Measurements from ENCODE around the gene KRTAP25-1. TPM values are rescaled to one million over a fixed set of nuclear protein-coding genes. Genes with fewer than 3 reads are reported as not detected.

Gene KRTAP25-1
- total and polyA plus RNA-seq, 10 of the 15 experiments (the other 5 are each of a cell fraction or from before 2014, with no cell fraction given), result not detected

GRCh38 chr21:30271611-30272010 is 17.7 kb downstream of the KRTAP25-1 start:
- ATAC-seq, result no peak
- Histone ChIP-seq H3K4me2 (ENCODE audit: control insufficient read depth, insufficient read depth) (no peak overlapping the region), H3K4me3 (no peak overlapping the region), H3K4me1 (ENCODE audit: control insufficient read depth, insufficient read depth, low read length) (no peaks in the 10 kb centered on the region), H2AFZ (ENCODE audit: control insufficient read depth, low read depth, low read length) (no peak overlapping the region), H3K9ac (ENCODE audit: control insufficient read depth, insufficient read depth, low read length) (no peak overlapping the region), H3K79me2 (ENCODE audit: control insufficient read depth, insufficient read depth, low read length) (no peaks in the 10 kb centered on the region), H3K9me3 (replicated peaks; ENCODE audit: control insufficient read depth, insufficient read depth, low read length) (no peaks in the 10 kb centered on the region), H3K36me3 (ENCODE audit: control insufficient read depth in 2 of 2, insufficient read depth in 2 of 2, low read length in 1 of 2) (no peaks in the 10 kb centered on the region), H3K27ac (ENCODE audit: control insufficient read depth, insufficient read depth) (no peak overlapping the region), H4K20me1 (ENCODE audit: control insufficient read depth, insufficient read depth) (no peaks in the 10 kb centered on the region), H3K27me3 (replicated peaks in 1 of 2; ENCODE audit: control insufficient read depth in 2 of 2, insufficient read depth in 2 of 2, low read length in 1 of 2) (no peaks in the 10 kb centered on the region)
- 47% methylated on average over 1 of the region's 1 CpG for WGBS (ENCODE audit: insufficient coverage, insufficient replicate concordance, low lambda C conversion rate, missing lambda C conversion rate)
- no peak for DNase-seq (ENCODE audit: low read depth, low spot score)
- TF ChIP-seq PML (IDR thresholded peaks at IDR 0.05; ENCODE audit: low read length), result no peak
- TF ChIP-seq IRF4 (IDR thresholded peaks at IDR 0.05; ENCODE audit: low read depth, low read length), result no peak
- TF ChIP-seq POLR2AphosphoS5 (IDR thresholded peaks at IDR 0.05; ENCODE audit: low read length), result no peak
- intact Hi-C loops (cut with micrococcal nuclease; ENCODE audit: unreplicated experiment) (no loop called here), in situ Hi-C loops (cut with MboI) (no loop called here)
- CTCF ChIA-PET, result interaction anchor here (0.5 kb wide), 1 partner anchor 18 kb away, joined by 3 read pairs; no protein-coding TSS in a partner anchor
- no TSS peak for BruUV-seq (replicated peaks)
- POLR2A ChIA-PET, result no interaction called here
- RAD21 ChIA-PET (ENCODE audit: unreplicated experiment), result no interaction called here
- SMC1A ChIA-PET (ENCODE audit: uncharacterized antibody, unreplicated experiment), result no interaction called here
- no peak for FAIRE-seq

DNA sequence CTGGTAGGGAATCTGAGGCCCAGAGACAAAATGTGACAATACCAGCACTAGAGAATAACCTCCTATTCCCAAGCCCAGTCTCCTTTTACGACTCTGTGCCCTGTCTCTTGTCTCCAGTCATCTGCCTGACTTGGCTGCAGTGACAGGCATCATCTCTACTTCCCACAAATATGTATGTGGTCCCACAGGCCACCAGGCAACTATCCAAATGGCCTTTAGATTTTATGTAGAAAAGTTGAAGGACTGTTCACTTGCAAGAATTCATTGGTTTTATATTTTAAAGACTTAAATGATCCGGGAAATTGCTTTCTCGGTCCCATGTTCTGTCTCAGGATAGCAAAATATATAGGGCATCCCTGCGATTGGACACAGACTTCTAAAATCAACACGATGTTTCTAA is 18.2 kb downstream of the KRTAP25-1 start:
- RAD21 ChIA-PET (ENCODE audit: unreplicated experiment), result no interaction called here
- H3K27me3 ChIP-seq (replicated peaks in 1 of 2; ENCODE audit: control insufficient read depth in 2 of 2, insufficient read depth in 2 of 2, low read length in 1 of 2), result no peaks in the 10 kb centered on the region
- FAIRE-seq (no peak), ATAC-seq (no peak), DNase-seq (ENCODE audit: low read depth, low spot score) (no peak)
- H3K4me2 ChIP-seq (ENCODE audit: control insufficient read depth, insufficient read depth), result no peak overlapping the region
- no peak for TF ChIP-seq BACH1 (IDR thresholded peaks at IDR 0.05; ENCODE audit: borderline replicate concordance)
- TF ChIP-seq NRF1 (conservative IDR thresholded peaks at IDR 0.05; ENCODE audit: low read depth, low read length), result no peak
- TF ChIP-seq POU2F2 (IDR thresholded peaks at IDR 0.05; ENCODE audit: borderline replicate concordance, low read depth, low read length), result no peak
- TF ChIP-seq, protein P1, sequence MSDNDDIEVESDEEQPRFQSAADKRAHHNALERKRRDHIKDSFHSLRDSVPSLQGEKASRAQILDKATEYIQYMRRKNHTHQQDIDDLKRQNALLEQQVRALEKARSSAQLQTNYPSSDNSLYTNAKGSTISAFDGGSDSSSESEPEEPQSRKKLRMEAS (IDR thresholded peaks at IDR 0.05; ENCODE audit: low read depth, low read length), result no peak
- no peak for TF ChIP-seq SKIL (IDR thresholded peaks at IDR 0.05; ENCODE audit: low read depth, poor library complexity, severe bottlenecking)
- TF ChIP-seq, protein P2, sequence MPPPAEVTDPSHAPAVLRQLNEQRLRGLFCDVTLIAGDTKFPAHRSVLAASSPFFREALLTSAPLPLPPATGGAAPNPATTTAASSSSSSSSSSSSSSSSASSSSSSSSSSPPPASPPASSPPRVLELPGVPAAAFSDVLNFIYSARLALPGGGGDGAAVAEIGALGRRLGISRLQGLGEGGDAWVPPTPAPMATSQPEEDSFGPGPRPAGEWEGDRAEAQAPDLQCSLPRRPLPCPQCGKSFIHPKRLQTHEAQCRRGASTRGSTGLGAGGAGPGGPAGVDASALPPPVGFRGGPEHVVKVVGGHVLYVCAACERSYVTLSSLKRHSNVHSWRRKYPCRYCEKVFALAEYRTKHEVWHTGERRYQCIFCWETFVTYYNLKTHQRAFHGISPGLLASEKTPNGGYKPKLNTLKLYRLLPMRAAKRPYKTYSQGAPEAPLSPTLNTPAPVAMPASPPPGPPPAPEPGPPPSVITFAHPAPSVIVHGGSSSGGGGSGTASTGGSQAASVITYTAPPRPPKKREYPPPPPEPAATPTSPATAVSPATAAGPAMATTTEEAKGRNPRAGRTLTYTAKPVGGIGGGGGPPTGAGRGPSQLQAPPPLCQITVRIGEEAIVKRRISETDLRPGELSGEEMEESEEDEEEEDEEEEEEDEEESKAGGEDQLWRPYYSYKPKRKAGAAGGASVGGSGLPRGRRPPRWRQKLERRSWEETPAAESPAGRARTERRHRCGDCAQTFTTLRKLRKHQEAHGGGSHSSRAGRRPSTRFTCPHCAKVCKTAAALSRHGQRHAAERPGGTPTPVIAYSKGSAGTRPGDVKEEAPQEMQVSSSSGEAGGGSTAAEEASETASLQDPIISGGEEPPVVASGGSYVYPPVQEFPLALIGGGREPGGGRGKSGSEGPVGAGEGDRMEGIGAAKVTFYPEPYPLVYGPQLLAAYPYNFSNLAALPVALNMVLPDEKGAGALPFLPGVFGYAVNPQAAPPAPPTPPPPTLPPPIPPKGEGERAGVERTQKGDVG (CRISPR knock-in tag; IDR thresholded peaks at IDR 0.05), result no peak
- no peak for TF ChIP-seq DPF2 (IDR thresholded peaks at IDR 0.05)
- no peak for TF ChIP-seq EGR1 (IDR thresholded peaks at IDR 0.05; ENCODE audit: borderline replicate concordance in 1 of 2, low read depth in 2 of 2, low read length in 2 of 2)
- TF ChIP-seq EP300 (IDR thresholded peaks at IDR 0.05; ENCODE audit: borderline replicate concordance in 1 of 2, control insufficient read depth in 1 of 2, low read depth in 2 of 2, low read length in 2 of 2), result no peak
- H4K20me1 ChIP-seq (ENCODE audit: control insufficient read depth, insufficient read depth), result no peaks in the 10 kb centered on the region
- CTCF ChIA-PET, result interaction anchor here (0.5 kb wide), 1 partner anchor 17 kb away, joined by 3 read pairs; no protein-coding TSS in a partner anchor
- POLR2A ChIA-PET, result no interaction called here
- H3K79me2 ChIP-seq (ENCODE audit: control insufficient read depth, insufficient read depth, low read length), result no peaks in the 10 kb centered on the region
- no peak overlapping the region for H3K4me3 ChIP-seq
- no peaks in the 10 kb centered on the region for H3K4me1 ChIP-seq (ENCODE audit: control insufficient read depth, insufficient read depth, low read length)
- no peaks in the 10 kb centered on the region for H3K9me3 ChIP-seq (replicated peaks; ENCODE audit: control insufficient read depth, insufficient read depth, low read length)
- no peak overlapping the region for H3K9ac ChIP-seq (ENCODE audit: control insufficient read depth, insufficient read depth, low read length)
- in situ Hi-C loops (cut with MboI) (no loop called here), intact Hi-C loops (cut with micrococcal nuclease; ENCODE audit: unreplicated experiment) (no loop called here)
- H3K27ac ChIP-seq (ENCODE audit: control insufficient read depth, insufficient read depth), result no peak overlapping the region
- SMC1A ChIA-PET (ENCODE audit: uncharacterized antibody, unreplicated experiment), result no interaction called here
- WGBS (ENCODE audit: insufficient coverage, insufficient replicate concordance, low lambda C conversion rate, missing lambda C conversion rate), result 15% methylated on average over 5 of the region's 5 CpGs
- H3K36me3 ChIP-seq (ENCODE audit: control insufficient read depth in 2 of 2, insufficient read depth in 2 of 2, low read length in 1 of 2), result no peaks in the 10 kb centered on the region
- BruUV-seq (replicated peaks), result no TSS peak
- no peak overlapping the region for H2AFZ ChIP-seq (ENCODE audit: control insufficient read depth, low read depth, low read length)
